ENCODE data around the gene SYT9.

The SYT9 gene

DNA sequence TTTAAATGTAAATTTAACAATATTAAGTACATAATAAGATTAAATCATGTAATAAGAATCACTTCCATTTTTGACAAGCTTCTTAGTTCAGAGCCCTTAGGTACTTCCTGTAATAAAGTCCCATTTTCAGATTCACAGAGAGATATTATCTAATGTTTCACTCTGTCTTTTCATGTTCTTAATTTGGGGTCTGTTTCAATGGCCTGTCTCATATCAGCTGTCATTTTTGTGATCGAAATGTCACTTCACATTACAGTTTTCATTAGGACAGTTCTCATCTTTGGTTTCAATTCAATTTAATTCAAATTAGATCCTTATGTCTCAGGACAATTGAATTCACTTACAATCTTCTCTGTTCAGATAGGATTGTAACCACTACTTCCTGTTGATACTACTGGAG, 211.0 kb downstream of the SYT9 start:
- in situ Hi-C loops (cut with MboI; ENCODE audit: low sequenced_read_pairs): no loop called here

DNA sequence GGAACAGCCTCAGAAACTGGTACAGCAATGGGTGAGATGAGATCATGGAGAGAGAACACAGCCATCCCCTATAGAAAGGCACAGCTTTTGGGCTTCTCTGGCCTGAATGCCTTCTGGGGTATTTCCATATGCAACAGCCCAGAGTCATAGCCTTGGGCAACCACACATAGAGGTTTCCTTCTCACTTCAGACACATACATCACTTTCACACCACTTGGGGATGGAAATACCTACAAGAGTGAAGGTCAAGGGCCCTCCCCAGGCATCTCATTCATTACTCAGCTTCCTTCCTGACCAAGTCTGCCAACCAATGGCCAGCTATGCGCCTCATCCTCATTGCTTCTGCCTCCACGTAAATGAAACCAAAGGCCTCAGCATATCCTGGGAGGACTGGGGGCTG, 215.9 kb downstream of the SYT9 start:
- in situ Hi-C loops (cut with MboI; ENCODE audit: low sequenced_read_pairs): no loop called here

- in situ Hi-C loops (cut with MboI; ENCODE audit: low sequenced_read_pairs): no loop called here
These were observed 217.7 kb downstream of the SYT9 start for GRCh38 chr11:7469351-7469865.

DNA sequence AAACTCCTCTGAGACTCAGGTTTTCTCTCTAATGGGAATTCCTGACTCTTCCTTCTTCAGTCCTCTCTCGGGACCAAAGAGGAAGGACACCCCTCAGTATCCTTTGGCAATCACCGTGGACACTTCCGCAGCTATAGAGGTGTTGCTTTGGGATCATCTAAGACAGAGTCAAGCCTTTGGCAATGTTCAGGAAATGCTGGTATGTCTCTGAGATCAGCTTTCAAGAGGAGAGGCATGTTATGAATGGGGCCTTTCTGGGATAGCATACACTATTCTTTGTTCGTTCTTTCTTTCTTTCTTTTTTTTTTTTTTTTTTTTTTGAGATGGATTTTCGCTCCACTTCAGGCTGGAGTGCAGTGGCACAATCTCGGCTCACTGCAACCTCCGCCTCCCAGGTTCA, 219.4 kb downstream of the SYT9 start:
- in situ Hi-C loops (cut with MboI; ENCODE audit: low sequenced_read_pairs): no loop called here

GRCh38 chr11:7473717-7474116, 222.0 kb downstream of the SYT9 start:
- in situ Hi-C loops (cut with MboI; ENCODE audit: low sequenced_read_pairs): no loop called here

GRCh38 chr11:7480113-7480512, 228.4 kb downstream of the SYT9 start:
- in situ Hi-C loops (cut with MboI; ENCODE audit: low sequenced_read_pairs): no loop called here

DNA sequence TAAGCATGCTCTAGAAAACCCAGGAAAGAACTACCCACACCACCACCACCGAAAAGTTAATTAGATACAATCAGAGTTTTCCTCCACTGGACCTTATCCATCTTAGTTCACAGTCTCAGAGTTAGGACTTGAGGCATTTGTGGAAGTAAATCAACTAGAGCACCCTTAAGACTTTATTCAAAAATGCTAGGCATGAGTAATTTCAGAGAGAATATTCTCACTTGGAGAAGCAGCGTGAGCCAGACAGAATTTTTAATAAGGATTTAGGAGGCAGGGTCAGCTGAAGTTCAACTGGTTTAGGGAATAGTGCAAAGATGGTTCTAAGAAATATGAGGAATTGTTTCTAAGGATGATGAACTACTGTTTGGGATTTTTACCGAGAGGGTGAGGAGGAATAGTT, 232.4 kb downstream of the SYT9 start:
- in situ Hi-C loops (cut with MboI; ENCODE audit: low sequenced_read_pairs): no loop called here

- in situ Hi-C loops (cut with MboI; ENCODE audit: low sequenced_read_pairs): no loop called here
These were observed 232.9 kb downstream of the SYT9 start for GRCh38 chr11:7484645-7485044.

DNA sequence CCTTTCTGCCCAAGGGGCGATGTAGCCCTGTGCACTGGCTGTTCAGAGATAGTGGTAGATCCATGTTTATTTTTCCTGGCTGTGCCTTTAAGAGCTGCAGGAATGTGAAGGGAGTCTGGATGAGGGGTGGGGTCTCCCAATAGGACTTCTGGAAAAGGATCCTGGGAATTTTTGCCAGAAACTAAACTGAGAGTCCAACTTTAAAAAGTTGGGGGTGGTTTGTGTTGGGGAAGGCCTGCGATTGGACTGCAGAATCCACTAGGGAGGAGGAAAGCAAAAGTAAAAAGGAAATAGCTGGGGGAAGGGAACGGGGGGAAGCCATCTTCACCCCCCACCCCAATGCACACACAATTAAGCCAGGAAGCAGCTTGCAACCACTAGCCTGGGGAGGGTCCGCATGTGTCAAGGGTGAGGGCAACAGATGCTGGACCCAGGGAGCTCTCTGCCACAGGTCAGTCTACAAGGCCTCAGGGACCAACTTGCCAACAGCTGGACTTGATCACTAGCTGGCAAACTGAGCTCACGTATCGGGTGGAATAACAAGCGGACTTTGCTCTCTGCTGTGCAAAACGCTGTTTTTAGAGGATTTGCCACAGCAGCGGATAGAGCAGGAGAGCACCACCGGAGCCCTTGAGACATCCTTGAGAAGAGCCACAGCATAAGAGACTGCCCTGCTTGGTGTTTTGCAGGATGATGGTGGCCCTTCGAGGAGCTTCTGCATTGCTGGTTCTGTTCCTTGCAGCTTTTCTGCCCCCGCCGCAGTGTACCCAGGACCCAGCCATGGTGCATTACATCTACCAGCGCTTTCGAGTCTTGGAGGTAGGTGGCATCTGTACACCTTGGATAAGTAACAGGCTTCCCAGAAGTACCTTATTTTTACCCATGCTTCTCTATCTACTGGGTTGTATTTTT, 233.7 kb downstream of the SYT9 start, which contains the start of gene OLFML1:
Gene OLFML1 (plus strand): TSS at position 321 of the 912 bp plus-strand sequence. CDS start 370 bp downstream, at position 691.
- in situ Hi-C loops (cut with MboI; ENCODE audit: low sequenced_read_pairs): no loop called here

GRCh38 chr11:7486098-7486780, 234.5 kb downstream of the SYT9 start:
- in situ Hi-C loops (cut with MboI; ENCODE audit: low sequenced_read_pairs): no loop called here

GRCh38 chr11:7486781-7487140, 235.1 kb downstream of the SYT9 start:
- in situ Hi-C loops (cut with MboI; ENCODE audit: low sequenced_read_pairs): no loop called here

DNA sequence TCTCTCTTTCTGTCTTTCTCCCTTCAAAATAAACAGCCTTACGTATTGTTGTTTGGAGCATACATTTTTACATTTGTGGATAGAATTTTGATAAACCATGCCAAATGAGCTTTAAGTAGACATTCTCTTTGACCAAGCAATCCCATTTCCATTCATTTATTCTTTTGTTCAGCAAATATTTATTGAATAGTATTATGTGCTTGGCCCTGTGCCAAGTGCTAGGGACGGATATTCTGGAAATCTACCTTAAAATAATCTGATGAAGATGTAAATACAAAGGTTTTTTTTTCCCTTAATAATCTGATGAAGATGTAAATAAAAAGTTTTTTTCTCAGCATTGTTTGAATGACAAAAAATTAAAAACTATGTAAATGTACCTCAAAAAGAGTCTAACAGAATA, 235.7 kb downstream of the SYT9 start:
- in situ Hi-C loops (cut with MboI; ENCODE audit: low sequenced_read_pairs): no loop called here

- in situ Hi-C loops (cut with MboI; ENCODE audit: low sequenced_read_pairs): no loop called here
These were observed 237.0 kb downstream of the SYT9 start for GRCh38 chr11:7488681-7489080.

DNA sequence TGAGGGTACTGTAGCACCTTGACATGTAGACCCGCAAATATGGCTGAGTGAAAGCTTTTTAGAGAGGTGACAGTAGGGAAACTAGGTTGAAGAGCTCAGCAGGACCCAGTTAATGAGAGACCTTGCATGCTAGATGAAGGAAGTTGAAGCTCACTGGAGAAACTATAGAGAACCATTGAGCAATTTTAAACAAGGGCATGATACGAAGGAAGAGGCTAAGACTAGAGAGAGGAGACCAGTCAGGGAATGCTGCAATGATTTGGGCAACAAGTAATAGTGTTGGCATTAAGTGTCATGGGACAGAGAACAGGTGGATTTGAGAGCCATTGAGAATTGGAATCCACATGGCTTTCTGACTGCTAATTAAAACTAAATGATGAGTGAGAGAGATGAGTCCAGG, 237.7 kb downstream of the SYT9 start:
- in situ Hi-C loops (cut with MboI; ENCODE audit: low sequenced_read_pairs): no loop called here

DNA sequence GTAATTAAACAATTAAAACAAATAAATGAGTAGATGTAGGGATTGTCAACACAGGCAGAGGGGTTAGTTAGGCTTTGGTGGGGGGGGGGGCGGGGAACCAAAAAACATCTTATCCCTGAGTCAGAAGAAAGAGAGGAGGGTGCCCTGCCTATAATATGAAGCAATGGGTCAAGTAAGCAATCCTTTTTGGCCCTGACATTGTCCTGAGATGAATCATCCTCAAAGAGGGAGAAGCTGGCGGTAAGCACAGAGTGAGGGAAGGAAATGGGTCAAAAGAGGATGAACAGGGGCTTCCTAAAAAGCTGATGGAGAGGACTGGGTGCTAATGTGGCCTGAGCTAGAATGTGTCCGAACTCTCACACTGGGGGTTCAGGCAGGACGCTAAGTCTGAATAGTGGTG, 238.3 kb downstream of the SYT9 start:
- in situ Hi-C loops (cut with MboI; ENCODE audit: low sequenced_read_pairs): no loop called here

- in situ Hi-C loops (cut with MboI; ENCODE audit: low sequenced_read_pairs): no loop called here
These were observed 238.8 kb downstream of the SYT9 start for GRCh38 chr11:7490535-7490934.

- in situ Hi-C loops (cut with MboI; ENCODE audit: low sequenced_read_pairs): no loop called here
These were observed 240.5 kb downstream of the SYT9 start for GRCh38 chr11:7492253-7492652.

- in situ Hi-C loops (cut with MboI; ENCODE audit: low sequenced_read_pairs): no loop called here
These were observed 242.0 kb downstream of the SYT9 start for GRCh38 chr11:7493670-7494069.

DNA sequence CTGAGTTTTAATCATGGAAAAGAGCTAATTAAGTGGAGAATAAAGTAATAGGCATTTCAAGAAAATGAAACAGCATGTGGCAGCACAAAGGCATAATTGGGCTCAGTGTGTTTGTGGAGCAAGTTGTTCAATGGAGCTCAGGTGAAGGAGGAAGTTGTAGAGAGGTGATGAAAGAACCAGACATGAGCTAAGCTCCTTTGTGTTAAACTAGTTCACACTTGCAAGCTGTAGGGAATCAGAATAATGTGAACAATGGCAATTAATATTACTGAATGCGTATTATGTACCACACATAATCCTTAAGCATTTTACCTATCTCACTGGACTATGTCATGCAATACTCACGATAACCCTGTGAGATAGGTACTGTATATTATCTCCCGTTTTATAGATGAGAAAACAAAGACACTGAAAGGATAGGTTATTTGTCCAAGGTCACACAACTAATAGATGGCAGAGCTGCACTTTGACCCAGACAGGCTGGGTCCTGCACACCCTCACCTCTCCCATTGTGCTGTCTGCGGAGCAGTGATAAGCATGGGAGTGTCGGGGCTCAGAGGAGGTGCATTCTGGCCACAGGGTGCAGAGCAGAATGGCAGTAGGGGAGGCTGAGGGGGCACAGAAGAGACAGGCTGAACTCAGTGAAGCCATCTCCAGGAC, 242.5 kb downstream of the SYT9 start:
- in situ Hi-C loops (cut with MboI; ENCODE audit: low sequenced_read_pairs): no loop called here

- in situ Hi-C loops (cut with MboI; ENCODE audit: low sequenced_read_pairs): no loop called here
These were observed 244.3 kb downstream of the SYT9 start for GRCh38 chr11:7495882-7496551.

DNA sequence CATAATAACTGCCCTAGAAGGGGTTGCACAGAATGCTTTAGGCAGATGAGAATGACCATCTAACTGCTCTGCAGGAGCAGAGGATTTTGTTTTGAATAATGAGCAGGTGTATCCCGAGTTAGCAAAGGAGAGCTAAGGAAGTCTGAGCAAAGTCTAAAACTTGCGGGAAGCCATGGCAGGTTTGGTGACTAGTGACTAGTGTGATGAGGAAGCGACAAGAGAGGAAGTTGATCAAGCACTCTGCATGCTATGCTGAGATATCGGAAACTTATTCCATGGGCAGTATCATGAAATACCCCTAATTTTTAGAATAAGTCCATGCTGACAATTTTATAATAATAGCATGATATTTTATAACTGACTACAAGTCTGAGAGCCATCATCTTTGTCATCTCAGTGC, 246.5 kb downstream of the SYT9 start:
- in situ Hi-C loops (cut with MboI; ENCODE audit: low sequenced_read_pairs): no loop called here

All from HL-60/S4 treated with phorbol 12-myristate 13-acetate at 8.2 ng/mL for 4 days and 3 days (cell line).